Measurements from ENCODE around the gene ANKS3. TPM values are rescaled to one million over a fixed set of nuclear protein-coding genes. Genes with fewer than 3 reads are reported as not detected.

Gene ANKS3
- total RNA-seq, 3 donors from 2014 or later, result 18.2 to 32.3 (median 21.3) TPM

GRCh38 chr16:4752351-4753100 is 18.5 kb upstream of the ANKS3 start:
- H3K36me3 ChIP-seq (ENCODE audit: low read depth), result peaks cover 3% of the 10 kb centered on the region
- no peak for TF ChIP-seq CTCF (IDR thresholded peaks at IDR 0.05)
- ATAC-seq (peak; percentile 12), DNase-seq (no peak)
- no peaks in the 10 kb centered on the region for H3K4me1 ChIP-seq (ENCODE audit: low read depth)
- no peak overlapping the region for H3K4me3 ChIP-seq
- no peaks in the 10 kb centered on the region for H3K9me3 ChIP-seq
- intact Hi-C loops (cut with DNase I, micrococcal nuclease), result no loop called here

- Histone ChIP-seq H3K4me1 (ENCODE audit: low read depth) (no peaks in the 10 kb centered on the region), H3K36me3 (ENCODE audit: low read depth) (peaks cover 3% of the 10 kb centered on the region), H3K4me3 (no peak overlapping the region), H3K9me3 (no peaks in the 10 kb centered on the region)
- TF ChIP-seq CTCF (IDR thresholded peaks at IDR 0.05), result no peak
- no peak for DNase-seq
- no peak for ATAC-seq
- intact Hi-C loops (cut with DNase I, micrococcal nuclease), result no loop called here
Observed at GRCh38 chr16:4750896-4751295, 16.8 kb upstream of the ANKS3 start.

GRCh38 chr16:4749700-4750257 is 15.7 kb upstream of the ANKS3 start:
- intact Hi-C loops (cut with DNase I, micrococcal nuclease), result no loop called here
- Histone ChIP-seq H3K36me3 (ENCODE audit: low read depth) (peaks cover 3% of the 10 kb centered on the region), H3K9me3 (no peaks in the 10 kb centered on the region), H3K4me3 (no peak overlapping the region), H3K4me1 (ENCODE audit: low read depth) (no peaks in the 10 kb centered on the region)
- ATAC-seq, result no peak
- no peak for TF ChIP-seq CTCF (IDR thresholded peaks at IDR 0.05)
- no peak for DNase-seq

GRCh38 chr16:4748682-4749411 is 14.8 kb upstream of the ANKS3 start:
- Histone ChIP-seq H3K4me1 (ENCODE audit: low read depth) (no peaks in the 10 kb centered on the region), H3K36me3 (ENCODE audit: low read depth) (peaks cover 3% of the 10 kb centered on the region), H3K9me3 (no peaks in the 10 kb centered on the region), H3K4me3 (no peak overlapping the region)
- intact Hi-C loops (cut with DNase I, micrococcal nuclease), result no loop called here
- no peak for TF ChIP-seq CTCF (IDR thresholded peaks at IDR 0.05)
- DNase-seq (no peak), ATAC-seq (no peak)

GRCh38 chr16:4747906-4748681 is 14.0 kb upstream of the ANKS3 start:
- H3K4me1 ChIP-seq (ENCODE audit: low read depth), result no peaks in the 10 kb centered on the region
- H3K36me3 ChIP-seq (ENCODE audit: low read depth), result peaks cover 3% of the 10 kb centered on the region
- no peak overlapping the region for H3K4me3 ChIP-seq
- TF ChIP-seq CTCF (IDR thresholded peaks at IDR 0.05), result no peak
- DNase-seq (no peak), ATAC-seq (no peak)
- intact Hi-C loops (cut with DNase I, micrococcal nuclease), result no loop called here
- no peaks in the 10 kb centered on the region for H3K9me3 ChIP-seq
